ENCODE results near the gene EML3. TPM values are rescaled to one million over a fixed set of nuclear protein-coding genes. Genes with fewer than 3 reads are reported as not detected.
A peak's percentile ranks its signal among the peaks of the same experiment; 100 is the strongest.

EML3 gene
- total and polyA plus RNA-seq, 2 of the 8 experiments (the other 6 are each of a cell fraction or from before 2014, with no cell fraction given), result 19.2 to 29.9 TPM

DNA sequence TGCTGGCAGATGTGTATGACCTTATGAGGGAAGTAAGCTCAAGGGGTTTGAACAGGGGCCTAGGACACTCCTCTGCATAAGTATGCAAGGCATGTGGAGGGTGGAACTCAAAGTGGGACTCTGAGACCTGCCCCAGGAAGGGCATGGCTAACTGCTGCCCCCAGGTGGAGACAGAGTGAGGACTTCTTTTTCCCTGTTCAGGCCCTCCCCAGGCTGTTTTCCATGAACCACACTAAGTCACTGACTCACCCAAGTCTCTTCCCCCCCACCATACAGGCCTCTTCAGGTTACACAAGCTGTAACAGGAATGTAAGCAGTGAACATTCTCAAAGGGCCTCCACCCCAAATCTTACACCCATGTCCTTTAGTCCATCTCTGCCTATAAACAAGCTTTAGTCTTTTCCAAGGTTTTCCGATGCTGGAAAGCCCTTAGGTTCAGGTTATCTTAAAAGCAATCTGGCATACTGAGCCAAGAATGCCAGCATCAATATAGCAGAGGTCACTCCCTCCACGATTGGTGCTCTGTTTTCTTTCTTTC lies 51.9 kb downstream of the EML3 start (continued):
- TF ChIP-seq, protein P1, sequence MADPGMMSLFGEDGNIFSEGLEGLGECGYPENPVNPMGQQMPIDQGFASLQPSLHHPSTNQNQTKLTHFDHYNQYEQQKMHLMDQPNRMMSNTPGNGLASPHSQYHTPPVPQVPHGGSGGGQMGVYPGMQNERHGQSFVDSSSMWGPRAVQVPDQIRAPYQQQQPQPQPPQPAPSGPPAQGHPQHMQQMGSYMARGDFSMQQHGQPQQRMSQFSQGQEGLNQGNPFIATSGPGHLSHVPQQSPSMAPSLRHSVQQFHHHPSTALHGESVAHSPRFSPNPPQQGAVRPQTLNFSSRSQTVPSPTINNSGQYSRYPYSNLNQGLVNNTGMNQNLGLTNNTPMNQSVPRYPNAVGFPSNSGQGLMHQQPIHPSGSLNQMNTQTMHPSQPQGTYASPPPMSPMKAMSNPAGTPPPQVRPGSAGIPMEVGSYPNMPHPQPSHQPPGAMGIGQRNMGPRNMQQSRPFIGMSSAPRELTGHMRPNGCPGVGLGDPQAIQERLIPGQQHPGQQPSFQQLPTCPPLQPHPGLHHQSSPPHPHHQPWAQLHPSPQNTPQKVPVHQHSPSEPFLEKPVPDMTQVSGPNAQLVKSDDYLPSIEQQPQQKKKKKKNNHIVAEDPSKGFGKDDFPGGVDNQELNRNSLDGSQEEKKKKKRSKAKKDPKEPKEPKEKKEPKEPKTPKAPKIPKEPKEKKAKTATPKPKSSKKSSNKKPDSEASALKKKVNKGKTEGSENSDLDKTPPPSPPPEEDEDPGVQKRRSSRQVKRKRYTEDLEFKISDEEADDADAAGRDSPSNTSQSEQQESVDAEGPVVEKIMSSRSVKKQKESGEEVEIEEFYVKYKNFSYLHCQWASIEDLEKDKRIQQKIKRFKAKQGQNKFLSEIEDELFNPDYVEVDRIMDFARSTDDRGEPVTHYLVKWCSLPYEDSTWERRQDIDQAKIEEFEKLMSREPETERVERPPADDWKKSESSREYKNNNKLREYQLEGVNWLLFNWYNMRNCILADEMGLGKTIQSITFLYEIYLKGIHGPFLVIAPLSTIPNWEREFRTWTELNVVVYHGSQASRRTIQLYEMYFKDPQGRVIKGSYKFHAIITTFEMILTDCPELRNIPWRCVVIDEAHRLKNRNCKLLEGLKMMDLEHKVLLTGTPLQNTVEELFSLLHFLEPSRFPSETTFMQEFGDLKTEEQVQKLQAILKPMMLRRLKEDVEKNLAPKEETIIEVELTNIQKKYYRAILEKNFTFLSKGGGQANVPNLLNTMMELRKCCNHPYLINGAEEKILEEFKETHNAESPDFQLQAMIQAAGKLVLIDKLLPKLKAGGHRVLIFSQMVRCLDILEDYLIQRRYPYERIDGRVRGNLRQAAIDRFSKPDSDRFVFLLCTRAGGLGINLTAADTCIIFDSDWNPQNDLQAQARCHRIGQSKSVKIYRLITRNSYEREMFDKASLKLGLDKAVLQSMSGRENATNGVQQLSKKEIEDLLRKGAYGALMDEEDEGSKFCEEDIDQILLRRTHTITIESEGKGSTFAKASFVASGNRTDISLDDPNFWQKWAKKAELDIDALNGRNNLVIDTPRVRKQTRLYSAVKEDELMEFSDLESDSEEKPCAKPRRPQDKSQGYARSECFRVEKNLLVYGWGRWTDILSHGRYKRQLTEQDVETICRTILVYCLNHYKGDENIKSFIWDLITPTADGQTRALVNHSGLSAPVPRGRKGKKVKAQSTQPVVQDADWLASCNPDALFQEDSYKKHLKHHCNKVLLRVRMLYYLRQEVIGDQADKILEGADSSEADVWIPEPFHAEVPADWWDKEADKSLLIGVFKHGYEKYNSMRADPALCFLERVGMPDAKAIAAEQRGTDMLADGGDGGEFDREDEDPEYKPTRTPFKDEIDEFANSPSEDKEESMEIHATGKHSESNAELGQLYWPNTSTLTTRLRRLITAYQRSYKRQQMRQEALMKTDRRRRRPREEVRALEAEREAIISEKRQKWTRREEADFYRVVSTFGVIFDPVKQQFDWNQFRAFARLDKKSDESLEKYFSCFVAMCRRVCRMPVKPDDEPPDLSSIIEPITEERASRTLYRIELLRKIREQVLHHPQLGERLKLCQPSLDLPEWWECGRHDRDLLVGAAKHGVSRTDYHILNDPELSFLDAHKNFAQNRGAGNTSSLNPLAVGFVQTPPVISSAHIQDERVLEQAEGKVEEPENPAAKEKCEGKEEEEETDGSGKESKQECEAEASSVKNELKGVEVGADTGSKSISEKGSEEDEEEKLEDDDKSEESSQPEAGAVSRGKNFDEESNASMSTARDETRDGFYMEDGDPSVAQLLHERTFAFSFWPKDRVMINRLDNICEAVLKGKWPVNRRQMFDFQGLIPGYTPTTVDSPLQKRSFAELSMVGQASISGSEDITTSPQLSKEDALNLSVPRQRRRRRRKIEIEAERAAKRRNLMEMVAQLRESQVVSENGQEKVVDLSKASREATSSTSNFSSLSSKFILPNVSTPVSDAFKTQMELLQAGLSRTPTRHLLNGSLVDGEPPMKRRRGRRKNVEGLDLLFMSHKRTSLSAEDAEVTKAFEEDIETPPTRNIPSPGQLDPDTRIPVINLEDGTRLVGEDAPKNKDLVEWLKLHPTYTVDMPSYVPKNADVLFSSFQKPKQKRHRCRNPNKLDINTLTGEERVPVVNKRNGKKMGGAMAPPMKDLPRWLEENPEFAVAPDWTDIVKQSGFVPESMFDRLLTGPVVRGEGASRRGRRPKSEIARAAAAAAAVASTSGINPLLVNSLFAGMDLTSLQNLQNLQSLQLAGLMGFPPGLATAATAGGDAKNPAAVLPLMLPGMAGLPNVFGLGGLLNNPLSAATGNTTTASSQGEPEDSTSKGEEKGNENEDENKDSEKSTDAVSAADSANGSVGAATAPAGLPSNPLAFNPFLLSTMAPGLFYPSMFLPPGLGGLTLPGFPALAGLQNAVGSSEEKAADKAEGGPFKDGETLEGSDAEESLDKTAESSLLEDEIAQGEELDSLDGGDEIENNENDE (IDR thresholded peaks at IDR 0.05; ENCODE audit: insufficient replicate concordance, low read length), result no peak
- TF ChIP-seq ASH2L (IDR thresholded peaks at IDR 0.05; ENCODE audit: low read length) (no peak), MAFK (IDR thresholded peaks at IDR 0.05; ENCODE audit: low read depth, low read length) (no peak), YY1 (IDR thresholded peaks at IDR 0.05; ENCODE audit: low read depth, low read length) (no peak), SIN3A (conservative IDR thresholded peaks at IDR 0.05 in 1 of 2, IDR thresholded peaks at IDR 0.05 in 1 of 2; ENCODE audit: low read depth in 1 of 2, low read length in 2 of 2) (0 out of 4 replicates have a peak, but pooled peaks of 1 of the 2 experiments have one; percentile 52)
- TF ChIP-seq, protein P2, sequence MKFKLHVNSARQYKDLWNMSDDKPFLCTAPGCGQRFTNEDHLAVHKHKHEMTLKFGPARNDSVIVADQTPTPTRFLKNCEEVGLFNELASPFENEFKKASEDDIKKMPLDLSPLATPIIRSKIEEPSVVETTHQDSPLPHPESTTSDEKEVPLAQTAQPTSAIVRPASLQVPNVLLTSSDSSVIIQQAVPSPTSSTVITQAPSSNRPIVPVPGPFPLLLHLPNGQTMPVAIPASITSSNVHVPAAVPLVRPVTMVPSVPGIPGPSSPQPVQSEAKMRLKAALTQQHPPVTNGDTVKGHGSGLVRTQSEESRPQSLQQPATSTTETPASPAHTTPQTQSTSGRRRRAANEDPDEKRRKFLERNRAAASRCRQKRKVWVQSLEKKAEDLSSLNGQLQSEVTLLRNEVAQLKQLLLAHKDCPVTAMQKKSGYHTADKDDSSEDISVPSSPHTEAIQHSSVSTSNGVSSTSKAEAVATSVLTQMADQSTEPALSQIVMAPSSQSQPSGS (IDR thresholded peaks at IDR 0.05; ENCODE audit: low read length), result no peak; the same call in 1 of the 2 replicates
- TF ChIP-seq, protein P3, sequence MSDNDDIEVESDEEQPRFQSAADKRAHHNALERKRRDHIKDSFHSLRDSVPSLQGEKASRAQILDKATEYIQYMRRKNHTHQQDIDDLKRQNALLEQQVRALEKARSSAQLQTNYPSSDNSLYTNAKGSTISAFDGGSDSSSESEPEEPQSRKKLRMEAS (IDR thresholded peaks at IDR 0.05), result peak; percentile 65; the same call in 1 of the 2 replicates
